NCI-H345 (cell line): Measurements from ENCODE around the gene TCEAL8.
"Not testable (repeated sequence)": the region's sequence is repeated elsewhere in the genome, so short reads cannot be mapped to it uniquely, and the experiment has no call there.

Source experiments
- DNase-seq: peaks from one replicate; lab custom pipeline; 2025; lab: John Stamatoyannopoulos, UW

The TCEAL8 gene

GRCh38 chrX:103254921-103255493 is at the start of gene TCEAL8:
Gene TCEAL8, minus strand, starts transcription at chrX:103255155. Its CDS starts 1,176 bp downstream, at chrX:103253979.
- DNase-seq = peak; percentile 83

GRCh38 chrX:103304705-103305104 is 49.8 kb upstream of the TCEAL8 start:
- no peak for DNase-seq

GRCh38 chrX:103293118-103293517 is 38.2 kb upstream of the TCEAL8 start:
- DNase-seq = no peak

GRCh38 chrX:103279624-103280023 is 24.7 kb upstream of the TCEAL8 start:
- no peak for DNase-seq

- no peak for DNase-seq
Measured at GRCh38 chrX:103276581-103277002, 21.6 kb upstream of the TCEAL8 start, which contains the start of gene TCEAL5. Gene TCEAL5, minus strand, starts transcription at chrX:103276750. Its CDS starts 2,187 bp downstream, at chrX:103274563.

GRCh38 chrX:103275947-103276567 is 21.1 kb upstream of the TCEAL8 start:
- no peak for DNase-seq

- no peak for DNase-seq
Measured at GRCh38 chrX:103274284-103274683, 19.3 kb upstream of the TCEAL8 start.

- no peak for DNase-seq
Measured at GRCh38 chrX:103258275-103258674, 3.3 kb upstream of the TCEAL8 start.

GRCh38 chrX:103256651-103257050 is 1.7 kb upstream of the TCEAL8 start:
- DNase-seq = no peak

- peak; percentile 54 for DNase-seq
Measured at GRCh38 chrX:103254171-103254824, 657 bp downstream of the TCEAL8 start.

GRCh38 chrX:103253608-103254007 is 1.3 kb downstream of the TCEAL8 start:
- DNase-seq = no peak

GRCh38 chrX:103250977-103251376 is 4.0 kb downstream of the TCEAL8 start:
- DNase-seq = no peak

GRCh38 chrX:103249805-103250204 is 5.2 kb downstream of the TCEAL8 start:
- no peak for DNase-seq

GRCh38 chrX:103248553-103248952 is 6.4 kb downstream of the TCEAL8 start:
- DNase-seq = no peak

GRCh38 chrX:103240155-103240554 is 14.8 kb downstream of the TCEAL8 start:
- DNase-seq = no peak

GRCh38 chrX:103236296-103236695 is 18.7 kb downstream of the TCEAL8 start:
- no peak for DNase-seq

GRCh38 chrX:103235608-103236007 is 19.3 kb downstream of the TCEAL8 start:
- DNase-seq = not testable (repeated sequence)

GRCh38 chrX:103234869-103235268 is 20.1 kb downstream of the TCEAL8 start:
- DNase-seq = no peak

GRCh38 chrX:103233263-103233662 is 21.7 kb downstream of the TCEAL8 start:
- no peak for DNase-seq

- DNase-seq = not testable (repeated sequence)
Measured at GRCh38 chrX:103225918-103226317, 29.0 kb downstream of the TCEAL8 start.

- no peak for DNase-seq
Measured at GRCh38 chrX:103220511-103221323, 34.2 kb downstream of the TCEAL8 start.

- DNase-seq = peak; percentile 28
Measured at GRCh38 chrX:103215425-103215991, 39.4 kb downstream of the TCEAL8 start.
